SKM-1 treated with dmso at 0.1 percent for 144 hours (cell line): ENCODE measurements around the gene CCZ1B.
"Not testable (repeated sequence)": the region's sequence is repeated elsewhere in the genome, so short reads cannot be mapped to it uniquely, and the experiment has no call there.

Experiments used
- DNase-seq: peaks from one replicate; lab custom pipeline; 2025; ENCODE audit not compliant: unreplicated experiment; lab: John Stamatoyannopoulos, UW

Gene CCZ1B

GRCh38 chr7:6831018-6831725 lies 5.1 kb upstream of the CCZ1B start:
- DNase-seq, result no peak

GRCh38 chr7:6830026-6830425 lies 4.0 kb upstream of the CCZ1B start:
- DNase-seq, result not testable (repeated sequence)

GRCh38 chr7:6829616-6830015 lies 3.5 kb upstream of the CCZ1B start:
- not testable (repeated sequence) for DNase-seq

GRCh38 chr7:6827180-6827579 lies 1.1 kb upstream of the CCZ1B start:
- not testable (repeated sequence) for DNase-seq

GRCh38 chr7:6825236-6826125 lies 594 bp downstream of the CCZ1B start:
- not testable (repeated sequence) for DNase-seq

GRCh38 chr7:6821622-6822021 lies 4.5 kb downstream of the CCZ1B start:
- DNase-seq, result not testable (repeated sequence)

- not testable (repeated sequence) for DNase-seq
Observed at GRCh38 chr7:6815470-6815869, 10.6 kb downstream of the CCZ1B start.

- DNase-seq, result not testable (repeated sequence)
Observed at GRCh38 chr7:6813011-6813410, 13.1 kb downstream of the CCZ1B start.

- not testable (repeated sequence) for DNase-seq
Observed at GRCh38 chr7:6807959-6808358, 18.1 kb downstream of the CCZ1B start.

GRCh38 chr7:6807393-6807918 lies 18.6 kb downstream of the CCZ1B start:
- DNase-seq, result not testable (repeated sequence)

GRCh38 chr7:6800331-6800730 lies 25.7 kb downstream of the CCZ1B start:
- not testable (repeated sequence) for DNase-seq

GRCh38 chr7:6799887-6800286 lies 26.2 kb downstream of the CCZ1B start:
- DNase-seq, result not testable (repeated sequence)

GRCh38 chr7:6798047-6798446 lies 28.0 kb downstream of the CCZ1B start:
- DNase-seq, result not testable (repeated sequence)

- DNase-seq, result not testable (repeated sequence)
Observed at GRCh38 chr7:6797218-6797617, 28.9 kb downstream of the CCZ1B start.

GRCh38 chr7:6794276-6794675 lies 31.8 kb downstream of the CCZ1B start:
- not testable (repeated sequence) for DNase-seq

- not testable (repeated sequence) for DNase-seq
Observed at GRCh38 chr7:6792113-6792872, 33.8 kb downstream of the CCZ1B start.

- DNase-seq, result not testable (repeated sequence)
Observed at GRCh38 chr7:6789353-6789752, 36.7 kb downstream of the CCZ1B start.

GRCh38 chr7:6781581-6781980 lies 44.5 kb downstream of the CCZ1B start:
- not testable (repeated sequence) for DNase-seq

- DNase-seq, result not testable (repeated sequence)
Observed at GRCh38 chr7:6761186-6761585, 64.9 kb downstream of the CCZ1B start.

- not testable (repeated sequence) for DNase-seq
Observed at GRCh38 chr7:6753964-6754363, 72.1 kb downstream of the CCZ1B start, which contains the start of gene RSPH10B2. Gene RSPH10B2 (plus strand): TSS chr7:6754103. CDS start chr7:6757678, 3,575 bp downstream.

GRCh38 chr7:6750173-6750572 lies 75.9 kb downstream of the CCZ1B start:
- DNase-seq, result not testable (repeated sequence)
